GM12878 (cell line): ENCODE results near the gene TTC17. TPM values are rescaled to one million over a fixed set of nuclear protein-coding genes. Genes with fewer than 3 reads are reported as not detected.

Experiments used
- CREM ChIP-seq: IDR thresholded peaks from 2 replicates; pipeline ENCODE4 v1.6.1; 2014; ENCODE audit warnings: antibody characterized with exemption, low read depth
- CTCF ChIP-seq, 3 experiments: IDR thresholded peaks in 2 of 3; conservative IDR thresholded peaks in 1 of 3; 2 replicates each; pipeline ENCODE4 v1.5.1; 2011; ENCODE audit warnings: low read depth in 3 of 3, low read length in 3 of 3, mild to moderate bottlenecking in 3 of 3, control low read depth in 2 of 3, moderate library complexity in 2 of 3, inconsistent platforms in 1 of 3, mixed read lengths in 1 of 3; ENCODE audit not compliant: control insufficient read depth in 2 of 3, insufficient read depth in 1 of 3; ENCODE audit errors: extremely low read depth in 1 of 3
- LARP7 ChIP-seq: fragments of 450-650 bp; IDR thresholded peaks from 2 replicates; pipeline ENCODE4 v1.6.1; 2017; ENCODE audit warnings: mild to moderate bottlenecking
- NFIC ChIP-seq: IDR thresholded peaks from 2 replicates; pipeline ENCODE4 v1.6.1; 2012; ENCODE audit warnings: low read depth, mild to moderate bottlenecking, inconsistent platforms, low read length, moderate library complexity
- PBX3 ChIP-seq: IDR thresholded peaks from 2 replicates; pipeline ENCODE4 v1.6.1; 2011; ENCODE audit warnings: mild to moderate bottlenecking, low read depth, low read length, moderate library complexity; ENCODE audit not compliant: insufficient replicate concordance
- PML ChIP-seq: IDR thresholded peaks from 2 replicates; pipeline ENCODE4 v1.6.1; 2012; ENCODE audit warnings: low read length, inconsistent platforms
- POLR2AphosphoS2 ChIP-seq: IDR thresholded peaks from 2 replicates; pipeline ENCODE4 v1.6.1; 2011; ENCODE audit warnings: low read depth, mild to moderate bottlenecking, low read length, improper control_type of control experiment, moderate library complexity
- POLR2AphosphoS5 ChIP-seq: IDR thresholded peaks from 2 replicates; pipeline ENCODE4 v1.6.1; 2011; ENCODE audit warnings: mild to moderate bottlenecking, low read length, inconsistent platforms
- RAD21 ChIP-seq: IDR thresholded peaks from 2 replicates; pipeline ENCODE4 v1.6.1; 2011; ENCODE audit warnings: mild to moderate bottlenecking, low read depth, low read length, moderate library complexity; ENCODE audit not compliant: insufficient read depth
- RB1 ChIP-seq: fragments of 450-650 bp; formaldehyde crosslinking; IDR thresholded peaks from 2 replicates; pipeline ENCODE4 v1.6.1; 2017; ENCODE audit warnings: mild to moderate bottlenecking, borderline replicate concordance
- SMAD1 ChIP-seq: fragments of 450-650 bp; IDR thresholded peaks from 2 replicates; pipeline ENCODE4 v1.6.1; 2018; ENCODE audit warnings: mild to moderate bottlenecking, low read depth; ENCODE audit not compliant: partially characterized antibody
- SMC3 ChIP-seq: IDR thresholded peaks from 2 replicates; pipeline ENCODE4 v1.6.1; 2011; ENCODE audit warnings: low read length, improper control_type of control experiment, borderline replicate concordance
- STAT1 ChIP-seq: fragments of 450-650 bp; conservative IDR thresholded peaks from 2 replicates; pipeline ENCODE4 v1.6.1; 2014; ENCODE audit warnings: antibody characterized with exemption, mild to moderate bottlenecking
- YY1 ChIP-seq: IDR thresholded peaks from 2 replicates; pipeline ENCODE4 v1.6.1; 2011; ENCODE audit warnings: low read depth, mild to moderate bottlenecking, low read length
- ZNF217 ChIP-seq: fragments of 450-650 bp; IDR thresholded peaks from 2 replicates; pipeline ENCODE4 v1.6.1; 2017; ENCODE audit warnings: antibody characterized with exemption, mild to moderate bottlenecking
- polyA plus RNA-seq, 11 experiments: library from polyadenylated mRNA; depleted of rRNA in 4 of 11; unstranded in 6 of 11; stranded (reverse) in 5 of 11; fragments of >200 nt; fragmentation: Nextera tagmentation in 4 of 11; fragmentation: Illumina TruSeq in 1 of 11; extraction: Ambion mirVana in 4 of 11; extraction: Trizol in 1 of 11; gene quantifications; 1 replicate in 1 of 11; 2 replicates in 10 of 11; pipeline versions ENCODE4 v1.2.1 to v1.2.3, GENCODE V29; 2011 to 2016; ENCODE audit warnings: inconsistent platforms in 2 of 11, missing spikeins in 2 of 11, low read depth in 1 of 11
- total RNA-seq, 4 experiments: library from RNA; depleted of rRNA in 3 of 4; stranded (reverse); fragments of >200 nt in 3 of 4; fragmentation: Illumina TruSeq in 1 of 4; extraction: Trizol in 1 of 4; gene quantifications; 2 replicates each; pipeline versions ENCODE4 v1.2.1 to v1.2.3, GENCODE V29; 2013 to 2021
- TF ChIP-seq, protein P1 (sequence below): fragments of 450-650 bp; IDR thresholded peaks from 2 replicates; pipeline ENCODE4 v1.6.1; 2018; ENCODE audit warnings: mild to moderate bottlenecking, low read depth, moderate library complexity; ENCODE audit not compliant: partially characterized antibody
- TF ChIP-seq, protein P2 (sequence below): fragments of 450-650 bp; IDR thresholded peaks from 2 replicates; pipeline ENCODE4 v1.6.1; 2016; ENCODE audit warnings: mild to moderate bottlenecking
- TF ChIP-seq, protein P3 (sequence below): fragments of 450-650 bp; formaldehyde crosslinking; IDR thresholded peaks from 2 replicates; pipeline ENCODE4 v1.5.0; 2022; ENCODE audit warnings: mild to moderate bottlenecking, missing genetic modification characterization

Gene TTC17
- total and polyA plus RNA-seq, 10 of the 15 experiments (the other 5 are each of a cell fraction or from before 2014, with no cell fraction given), result 15.9 to 116 (median 41.5) TPM

GRCh38 chr11:43311791-43312607, 46.7 kb upstream of the TTC17 start, which contains the start of gene API5 (continued):
- TF ChIP-seq SMAD1 (no peak), PML (peak; percentile 80; the same call in 1 of the 2 replicates), RB1 (no peak; the same call in 1 of the 2 replicates), RAD21 (peak; percentile 53), POLR2AphosphoS5 (peak; percentile 94), NFIC (0 out of 2 replicates have a peak, but pooled peaks have one; percentile 33), CTCF (IDR thresholded peaks at IDR 0.05 in 2 of 3, conservative IDR thresholded peaks at IDR 0.05 in 1 of 3; ENCODE audit: control insufficient read depth in 2 of 3, extremely low read depth in 1 of 3, insufficient read depth in 1 of 3, low read depth in 3 of 3, low read length in 3 of 3) (peak; percentile 81 to 98 (median 81); a peak in 5 of 6 replicates), POLR2AphosphoS2 (peak; percentile 81), SMC3 (peak; percentile 46; the same call in 1 of the 2 replicates), CREM (peak; percentile 79), YY1 (peak; percentile 81; the same call in 1 of the 2 replicates), ZNF217 (no peak), PBX3 (peak; percentile 79), STAT1 (no peak), LARP7 (peak; percentile 85)
- TF ChIP-seq, protein P1, sequence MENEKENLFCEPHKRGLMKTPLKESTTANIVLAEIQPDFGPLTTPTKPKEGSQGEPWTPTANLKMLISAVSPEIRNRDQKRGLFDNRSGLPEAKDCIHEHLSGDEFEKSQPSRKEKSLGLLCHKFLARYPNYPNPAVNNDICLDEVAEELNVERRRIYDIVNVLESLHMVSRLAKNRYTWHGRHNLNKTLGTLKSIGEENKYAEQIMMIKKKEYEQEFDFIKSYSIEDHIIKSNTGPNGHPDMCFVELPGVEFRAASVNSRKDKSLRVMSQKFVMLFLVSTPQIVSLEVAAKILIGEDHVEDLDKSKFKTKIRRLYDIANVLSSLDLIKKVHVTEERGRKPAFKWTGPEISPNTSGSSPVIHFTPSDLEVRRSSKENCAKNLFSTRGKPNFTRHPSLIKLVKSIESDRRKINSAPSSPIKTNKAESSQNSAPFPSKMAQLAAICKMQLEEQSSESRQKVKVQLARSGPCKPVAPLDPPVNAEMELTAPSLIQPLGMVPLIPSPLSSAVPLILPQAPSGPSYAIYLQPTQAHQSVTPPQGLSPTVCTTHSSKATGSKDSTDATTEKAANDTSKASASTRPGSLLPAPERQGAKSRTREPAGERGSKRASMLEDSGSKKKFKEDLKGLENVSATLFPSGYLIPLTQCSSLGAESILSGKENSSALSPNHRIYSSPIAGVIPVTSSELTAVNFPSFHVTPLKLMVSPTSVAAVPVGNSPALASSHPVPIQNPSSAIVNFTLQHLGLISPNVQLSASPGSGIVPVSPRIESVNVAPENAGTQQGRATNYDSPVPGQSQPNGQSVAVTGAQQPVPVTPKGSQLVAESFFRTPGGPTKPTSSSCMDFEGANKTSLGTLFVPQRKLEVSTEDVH, result no peak
- TF ChIP-seq, protein P2, sequence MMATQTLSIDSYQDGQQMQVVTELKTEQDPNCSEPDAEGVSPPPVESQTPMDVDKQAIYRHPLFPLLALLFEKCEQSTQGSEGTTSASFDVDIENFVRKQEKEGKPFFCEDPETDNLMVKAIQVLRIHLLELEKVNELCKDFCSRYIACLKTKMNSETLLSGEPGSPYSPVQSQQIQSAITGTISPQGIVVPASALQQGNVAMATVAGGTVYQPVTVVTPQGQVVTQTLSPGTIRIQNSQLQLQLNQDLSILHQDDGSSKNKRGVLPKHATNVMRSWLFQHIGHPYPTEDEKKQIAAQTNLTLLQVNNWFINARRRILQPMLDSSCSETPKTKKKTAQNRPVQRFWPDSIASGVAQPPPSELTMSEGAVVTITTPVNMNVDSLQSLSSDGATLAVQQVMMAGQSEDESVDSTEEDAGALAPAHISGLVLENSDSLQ, result peak; percentile 94
- TF ChIP-seq, protein P3, sequence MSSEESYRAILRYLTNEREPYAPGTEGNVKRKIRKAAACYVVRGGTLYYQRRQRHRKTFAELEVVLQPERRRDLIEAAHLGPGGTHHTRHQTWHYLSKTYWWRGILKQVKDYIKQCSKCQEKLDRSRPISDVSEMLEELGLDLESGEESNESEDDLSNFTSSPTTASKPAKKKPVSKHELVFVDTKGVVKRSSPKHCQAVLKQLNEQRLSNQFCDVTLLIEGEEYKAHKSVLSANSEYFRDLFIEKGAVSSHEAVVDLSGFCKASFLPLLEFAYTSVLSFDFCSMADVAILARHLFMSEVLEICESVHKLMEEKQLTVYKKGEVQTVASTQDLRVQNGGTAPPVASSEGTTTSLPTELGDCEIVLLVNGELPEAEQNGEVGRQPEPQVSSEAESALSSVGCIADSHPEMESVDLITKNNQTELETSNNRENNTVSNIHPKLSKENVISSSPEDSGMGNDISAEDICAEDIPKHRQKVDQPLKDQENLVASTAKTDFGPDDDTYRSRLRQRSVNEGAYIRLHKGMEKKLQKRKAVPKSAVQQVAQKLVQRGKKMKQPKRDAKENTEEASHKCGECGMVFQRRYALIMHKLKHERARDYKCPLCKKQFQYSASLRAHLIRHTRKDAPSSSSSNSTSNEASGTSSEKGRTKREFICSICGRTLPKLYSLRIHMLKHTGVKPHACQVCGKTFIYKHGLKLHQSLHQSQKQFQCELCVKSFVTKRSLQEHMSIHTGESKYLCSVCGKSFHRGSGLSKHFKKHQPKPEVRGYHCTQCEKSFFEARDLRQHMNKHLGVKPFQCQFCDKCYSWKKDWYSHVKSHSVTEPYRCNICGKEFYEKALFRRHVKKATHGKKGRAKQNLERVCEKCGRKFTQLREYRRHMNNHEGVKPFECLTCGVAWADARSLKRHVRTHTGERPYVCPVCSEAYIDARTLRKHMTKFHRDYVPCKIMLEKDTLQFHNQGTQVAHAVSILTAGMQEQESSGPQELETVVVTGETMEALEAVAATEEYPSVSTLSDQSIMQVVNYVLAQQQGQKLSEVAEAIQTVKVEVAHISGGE (CRISPR knock-in tag), result no peak
